WTC11 (cell line): ENCODE measurements around the gene CYP46A1.

Source experiments
- CTCF ChIP-seq: fragments of 200-600 bp; IDR thresholded peaks from 2 replicates; pipeline ENCODE4 v1.8.0; 2022; ENCODE audit warnings: antibody characterized with exemption
- MAX ChIP-seq: sonication (generic); formaldehyde crosslinking; IDR thresholded peaks from 2 replicates; pipeline ENCODE4 v1.8.0; 2022; ENCODE audit warnings: mild to moderate bottlenecking, missing genetic modification reagents
- NFYB ChIP-seq: sonication (generic); formaldehyde crosslinking; conservative IDR thresholded peaks from 2 replicates; pipeline ENCODE4 v1.8.0; 2022; ENCODE audit warnings: low read depth, missing genetic modification reagents

GRCh38 chr14:99755629-99756603 lies 71.8 kb downstream of the CYP46A1 start:
- TF ChIP-seq NFYB (CRISPR knock-in tag): no peak
- TF ChIP-seq CTCF: no peak
- no peak for TF ChIP-seq MAX (CRISPR knock-in tag)
